ENCODE data around the gene GOLGA6L26.
"Not testable (repeated sequence)": the region's sequence is repeated elsewhere in the genome, so short reads cannot be mapped to it uniquely, and the experiment has no call there.

Gene GOLGA6L26

DNA sequence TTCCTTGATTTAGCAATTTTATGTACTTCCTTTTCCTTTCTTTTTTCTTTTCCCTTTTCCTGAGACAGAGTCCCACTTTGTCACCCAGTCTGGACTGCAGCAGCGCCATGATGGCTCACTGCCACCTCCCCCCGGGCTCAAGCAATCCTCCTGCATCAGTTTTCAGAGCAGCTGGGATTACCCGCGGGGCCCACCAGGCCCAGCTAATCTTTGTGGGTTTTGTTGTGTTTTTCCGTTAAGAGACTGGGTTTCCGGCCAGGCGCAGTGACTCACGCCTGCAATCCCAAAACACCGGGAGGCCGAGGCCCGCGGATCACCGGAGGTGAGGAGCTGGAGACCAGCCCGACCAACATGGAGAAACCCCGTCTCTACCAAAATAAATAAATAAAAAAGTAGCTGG, 38.3 kb upstream of the GOLGA6L26 start:
- Histone ChIP-seq H3K27me3 (ENCODE audit: insufficient read depth, low read length) (no peaks in the 10 kb centered on the region), H3K9me3 (ENCODE audit: low read length) (no peaks in the 10 kb centered on the region), H3K4me3 (ENCODE audit: low read depth, low read length, poor library complexity, severe bottlenecking) (no peak overlapping the region), H3K36me3 (ENCODE audit: insufficient read depth, low read length) (no peaks in the 10 kb centered on the region), H3K9ac (ENCODE audit: low read length) (no peak overlapping the region), H3K27ac (ENCODE audit: low read depth, low read length, poor library complexity, severe bottlenecking) (no peak overlapping the region), H3K9me2 (ENCODE audit: low read depth, low read length) (no peaks in the 10 kb centered on the region), H3F3A (ENCODE audit: insufficient read depth, low read length) (no peaks in the 10 kb centered on the region), H3K4me1 (ENCODE audit: insufficient read depth, low read length, severe bottlenecking) (no peaks in the 10 kb centered on the region), H3K79me2 (ENCODE audit: insufficient read depth, low read length) (no peaks in the 10 kb centered on the region), H2AFZ (ENCODE audit: low read length) (no peak overlapping the region), H4K20me1 (ENCODE audit: insufficient read depth, low read length) (no peaks in the 10 kb centered on the region), H3K4me2 (ENCODE audit: low read length) (no peak overlapping the region)
- TF ChIP-seq, protein P1, sequence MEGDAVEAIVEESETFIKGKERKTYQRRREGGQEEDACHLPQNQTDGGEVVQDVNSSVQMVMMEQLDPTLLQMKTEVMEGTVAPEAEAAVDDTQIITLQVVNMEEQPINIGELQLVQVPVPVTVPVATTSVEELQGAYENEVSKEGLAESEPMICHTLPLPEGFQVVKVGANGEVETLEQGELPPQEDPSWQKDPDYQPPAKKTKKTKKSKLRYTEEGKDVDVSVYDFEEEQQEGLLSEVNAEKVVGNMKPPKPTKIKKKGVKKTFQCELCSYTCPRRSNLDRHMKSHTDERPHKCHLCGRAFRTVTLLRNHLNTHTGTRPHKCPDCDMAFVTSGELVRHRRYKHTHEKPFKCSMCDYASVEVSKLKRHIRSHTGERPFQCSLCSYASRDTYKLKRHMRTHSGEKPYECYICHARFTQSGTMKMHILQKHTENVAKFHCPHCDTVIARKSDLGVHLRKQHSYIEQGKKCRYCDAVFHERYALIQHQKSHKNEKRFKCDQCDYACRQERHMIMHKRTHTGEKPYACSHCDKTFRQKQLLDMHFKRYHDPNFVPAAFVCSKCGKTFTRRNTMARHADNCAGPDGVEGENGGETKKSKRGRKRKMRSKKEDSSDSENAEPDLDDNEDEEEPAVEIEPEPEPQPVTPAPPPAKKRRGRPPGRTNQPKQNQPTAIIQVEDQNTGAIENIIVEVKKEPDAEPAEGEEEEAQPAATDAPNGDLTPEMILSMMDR (IDR thresholded peaks at IDR 0.05; ENCODE audit: low read length), result no peak
- TF ChIP-seq EZH2 (IDR thresholded peaks at IDR 0.05; ENCODE audit: borderline replicate concordance, low read length), result no peak

DNA sequence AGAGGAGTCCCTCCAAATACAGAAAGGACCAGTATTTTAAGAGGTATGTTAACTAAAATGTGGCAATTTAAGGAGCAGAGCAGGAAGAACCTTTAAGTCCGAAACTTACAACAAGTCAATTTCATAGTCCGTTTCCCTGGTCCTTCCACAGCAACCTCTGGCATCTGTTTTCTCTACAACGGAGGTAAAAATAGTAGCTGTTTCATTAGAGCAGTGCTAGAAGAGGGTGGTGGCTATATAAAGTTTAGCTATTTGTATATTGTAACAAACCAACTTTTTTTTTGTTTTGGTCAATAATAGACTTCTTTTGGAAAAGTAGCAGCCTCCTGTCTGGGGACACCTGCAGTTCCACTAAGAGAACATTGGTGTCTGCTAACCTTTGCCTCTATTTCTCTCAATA, 37.9 kb upstream of the GOLGA6L26 start:
- not testable (repeated sequence) for H3K9ac ChIP-seq (ENCODE audit: low read length); H3K9me2 ChIP-seq (ENCODE audit: low read depth, low read length); H3F3A ChIP-seq (ENCODE audit: insufficient read depth, low read length); H2AFZ ChIP-seq (ENCODE audit: low read length); H3K4me3 ChIP-seq (ENCODE audit: low read depth, low read length, poor library complexity, severe bottlenecking); H3K27me3 ChIP-seq (ENCODE audit: insufficient read depth, low read length); H3K79me2 ChIP-seq (ENCODE audit: insufficient read depth, low read length); H3K36me3 ChIP-seq (ENCODE audit: insufficient read depth, low read length); H3K4me2 ChIP-seq (ENCODE audit: low read length); H3K27ac ChIP-seq (ENCODE audit: low read depth, low read length, poor library complexity, severe bottlenecking); H3K4me1 ChIP-seq (ENCODE audit: insufficient read depth, low read length, severe bottlenecking); H4K20me1 ChIP-seq (ENCODE audit: insufficient read depth, low read length); H3K9me3 ChIP-seq (ENCODE audit: low read length)

DNA sequence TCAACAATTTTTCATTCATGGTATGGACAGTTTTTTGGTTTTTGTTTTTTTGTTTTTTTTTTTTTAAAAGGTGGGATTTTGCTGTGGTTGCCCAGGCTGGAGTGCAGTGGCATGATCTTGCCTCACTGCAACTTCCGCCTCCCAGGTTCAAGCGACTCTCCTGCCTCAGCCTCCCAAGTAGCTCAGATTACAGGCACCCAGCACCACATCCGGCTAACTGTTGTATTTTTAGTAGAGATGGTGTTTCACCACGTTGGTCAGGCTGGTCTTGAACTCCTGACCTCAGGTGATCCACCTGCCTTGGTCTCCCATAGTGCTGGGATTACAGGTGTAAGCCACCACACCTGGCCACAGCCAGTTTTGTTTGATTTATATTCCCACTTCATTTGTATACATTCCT, 37.1 kb upstream of the GOLGA6L26 start:
- not testable (repeated sequence) for H3K27ac ChIP-seq (ENCODE audit: low read depth, low read length, poor library complexity, severe bottlenecking); H3K4me1 ChIP-seq (ENCODE audit: insufficient read depth, low read length, severe bottlenecking); H2AFZ ChIP-seq (ENCODE audit: low read length); H3K4me3 ChIP-seq (ENCODE audit: low read depth, low read length, poor library complexity, severe bottlenecking); H3K9me3 ChIP-seq (ENCODE audit: low read length); H3K36me3 ChIP-seq (ENCODE audit: insufficient read depth, low read length); H3K27me3 ChIP-seq (ENCODE audit: insufficient read depth, low read length); H3K79me2 ChIP-seq (ENCODE audit: insufficient read depth, low read length); H3K9ac ChIP-seq (ENCODE audit: low read length); H3F3A ChIP-seq (ENCODE audit: insufficient read depth, low read length); H3K9me2 ChIP-seq (ENCODE audit: low read depth, low read length); H4K20me1 ChIP-seq (ENCODE audit: insufficient read depth, low read length); H3K4me2 ChIP-seq (ENCODE audit: low read length)

DNA sequence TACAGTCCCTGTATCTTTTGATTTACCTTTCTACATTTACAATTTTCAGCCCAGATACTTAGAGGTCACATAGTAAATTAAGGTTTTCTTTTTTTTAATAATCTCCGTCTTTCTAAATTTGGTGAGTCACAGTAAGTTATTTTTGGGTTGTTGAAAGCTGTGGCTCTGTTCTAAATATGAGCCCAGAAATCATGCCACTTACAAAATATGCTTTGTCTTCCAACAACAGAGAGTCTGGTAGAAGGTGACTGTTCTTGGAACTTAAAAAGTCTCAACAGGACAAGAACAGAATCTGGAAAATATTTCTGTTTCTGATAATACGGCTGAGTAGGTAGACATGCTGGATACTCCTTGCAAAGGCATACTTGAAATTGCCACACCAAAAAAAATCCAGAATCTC, 36.6 kb upstream of the GOLGA6L26 start:
- no peak for TF ChIP-seq EZH2 (IDR thresholded peaks at IDR 0.05; ENCODE audit: borderline replicate concordance, low read length)
- TF ChIP-seq, protein P1 (IDR thresholded peaks at IDR 0.05; ENCODE audit: low read length), result no peak
- no peaks in the 10 kb centered on the region for H3F3A ChIP-seq (ENCODE audit: insufficient read depth, low read length)
- H3K9me3 ChIP-seq (ENCODE audit: low read length), result no peaks in the 10 kb centered on the region
- H3K27ac ChIP-seq (ENCODE audit: low read depth, low read length, poor library complexity, severe bottlenecking), result no peak overlapping the region
- H2AFZ ChIP-seq (ENCODE audit: low read length), result no peak overlapping the region
- no peaks in the 10 kb centered on the region for H3K4me1 ChIP-seq (ENCODE audit: insufficient read depth, low read length, severe bottlenecking)
- H3K79me2 ChIP-seq (ENCODE audit: insufficient read depth, low read length), result no peaks in the 10 kb centered on the region
- no peak overlapping the region for H3K4me2 ChIP-seq (ENCODE audit: low read length)
- H3K9me2 ChIP-seq (ENCODE audit: low read depth, low read length), result no peaks in the 10 kb centered on the region
- H3K27me3 ChIP-seq (ENCODE audit: insufficient read depth, low read length), result no peaks in the 10 kb centered on the region
- no peaks in the 10 kb centered on the region for H3K36me3 ChIP-seq (ENCODE audit: insufficient read depth, low read length)
- H3K4me3 ChIP-seq (ENCODE audit: low read depth, low read length, poor library complexity, severe bottlenecking), result no peak overlapping the region
- no peaks in the 10 kb centered on the region for H4K20me1 ChIP-seq (ENCODE audit: insufficient read depth, low read length)
- H3K9ac ChIP-seq (ENCODE audit: low read length), result no peak overlapping the region

DNA sequence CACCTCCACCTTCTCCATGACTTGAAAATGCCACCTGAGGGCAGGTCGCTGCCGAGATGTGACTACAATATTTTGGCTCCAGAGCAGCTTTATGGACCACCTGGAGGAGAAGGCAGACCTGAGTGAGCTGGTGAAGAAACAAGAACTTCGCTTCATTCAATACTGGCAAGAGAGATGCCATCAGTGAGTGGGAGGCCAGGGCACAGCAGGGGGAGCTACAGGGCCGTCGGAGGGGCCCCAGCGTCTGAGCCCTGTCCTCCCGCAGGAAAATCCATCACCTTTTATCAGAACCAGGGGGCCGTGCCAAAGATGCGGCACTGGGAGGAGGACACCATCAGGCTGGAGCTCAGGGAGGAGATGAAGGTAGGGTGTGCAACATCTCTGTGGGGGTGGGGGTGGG, 30.3 kb upstream of the GOLGA6L26 start:
- H3F3A ChIP-seq (ENCODE audit: insufficient read depth, low read length); H3K79me2 ChIP-seq (ENCODE audit: insufficient read depth, low read length); H2AFZ ChIP-seq (ENCODE audit: low read length); H3K4me1 ChIP-seq (ENCODE audit: insufficient read depth, low read length, severe bottlenecking); H3K9me3 ChIP-seq (ENCODE audit: low read length); H3K4me2 ChIP-seq (ENCODE audit: low read length); H3K9me2 ChIP-seq (ENCODE audit: low read depth, low read length); H3K27me3 ChIP-seq (ENCODE audit: insufficient read depth, low read length); H3K9ac ChIP-seq (ENCODE audit: low read length); H3K36me3 ChIP-seq (ENCODE audit: insufficient read depth, low read length); H4K20me1 ChIP-seq (ENCODE audit: insufficient read depth, low read length); H3K4me3 ChIP-seq (ENCODE audit: low read depth, low read length, poor library complexity, severe bottlenecking); H3K27ac ChIP-seq (ENCODE audit: low read depth, low read length, poor library complexity, severe bottlenecking): not testable (repeated sequence)

DNA sequence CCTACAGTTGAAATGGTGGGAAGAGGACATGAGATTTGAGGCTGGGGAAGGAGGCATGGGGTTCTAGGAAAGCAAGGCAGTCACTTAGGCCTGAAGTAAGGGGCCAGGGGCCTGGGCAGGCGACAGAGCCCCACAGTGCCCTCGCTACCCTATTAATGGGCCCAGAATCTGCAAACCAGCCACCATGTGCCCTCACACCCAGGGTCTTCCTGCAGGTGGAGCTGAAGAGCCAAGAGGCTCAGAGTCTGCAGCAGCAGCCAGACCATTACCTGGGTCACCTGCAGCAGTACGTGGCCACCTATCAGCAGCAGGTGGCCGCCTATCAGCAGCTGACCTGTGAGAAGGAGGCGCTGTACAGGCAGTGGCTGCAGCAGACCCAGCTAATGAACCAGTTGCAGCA, 28.6 kb upstream of the GOLGA6L26 start:
- not testable (repeated sequence) for H3F3A ChIP-seq (ENCODE audit: insufficient read depth, low read length); H3K4me3 ChIP-seq (ENCODE audit: low read depth, low read length, poor library complexity, severe bottlenecking); H3K27ac ChIP-seq (ENCODE audit: low read depth, low read length, poor library complexity, severe bottlenecking); H3K9me2 ChIP-seq (ENCODE audit: low read depth, low read length); H3K27me3 ChIP-seq (ENCODE audit: insufficient read depth, low read length); H3K4me1 ChIP-seq (ENCODE audit: insufficient read depth, low read length, severe bottlenecking); H3K4me2 ChIP-seq (ENCODE audit: low read length); H2AFZ ChIP-seq (ENCODE audit: low read length); H4K20me1 ChIP-seq (ENCODE audit: insufficient read depth, low read length); H3K36me3 ChIP-seq (ENCODE audit: insufficient read depth, low read length); H3K9me3 ChIP-seq (ENCODE audit: low read length); H3K9ac ChIP-seq (ENCODE audit: low read length); H3K79me2 ChIP-seq (ENCODE audit: insufficient read depth, low read length)

Data from OCI-LY1 (cell line).